GM10248 (cell line): ENCODE data around the gene PPP2R2B.

Experiments
- CTCF ChIA-PET: fragments of 300-600 bp; sonication (Branson Sonifier 250); formaldehyde crosslinking; extraction: SDS; loops from one replicate; lab custom pipeline; 2021; ENCODE audit warnings: antibody characterized with exemption; lab: Yijun Ruan, JAX
- POLR2A ChIA-PET: fragments of 350-650 bp; sonication (Branson Sonifier 250); formaldehyde crosslinking; extraction: SDS; loops from one replicate; lab custom pipeline; 2020; ENCODE audit warnings: antibody characterized with exemption; lab: Yijun Ruan, JAX
- DNase-seq: peaks from one replicate; pipeline ENCODE4 v3.0.0; 2012; ENCODE audit errors: extremely low spot score
- TF ChIP-seq, protein P1 (sequence below): IDR thresholded peaks from 2 replicates; pipeline ENCODE4 v1.5.1; 2012; ENCODE audit warnings: mild to moderate bottlenecking, low read depth; ENCODE audit errors: extremely low read depth, missing control alignments, control extremely low read depth

Gene PPP2R2B

GRCh38 chr5:146553446-146553845 is 325.1 kb downstream of the PPP2R2B start:
- POLR2A ChIA-PET, result no interaction called here
- no peak for DNase-seq
- CTCF ChIA-PET, result interaction anchor here (0.7 to 4.4 kb wide), 2 partner anchors 11 to 12 kb away, joined by 3 to 16 read pairs; no protein-coding TSS in a partner anchor
- TF ChIP-seq, protein P1, sequence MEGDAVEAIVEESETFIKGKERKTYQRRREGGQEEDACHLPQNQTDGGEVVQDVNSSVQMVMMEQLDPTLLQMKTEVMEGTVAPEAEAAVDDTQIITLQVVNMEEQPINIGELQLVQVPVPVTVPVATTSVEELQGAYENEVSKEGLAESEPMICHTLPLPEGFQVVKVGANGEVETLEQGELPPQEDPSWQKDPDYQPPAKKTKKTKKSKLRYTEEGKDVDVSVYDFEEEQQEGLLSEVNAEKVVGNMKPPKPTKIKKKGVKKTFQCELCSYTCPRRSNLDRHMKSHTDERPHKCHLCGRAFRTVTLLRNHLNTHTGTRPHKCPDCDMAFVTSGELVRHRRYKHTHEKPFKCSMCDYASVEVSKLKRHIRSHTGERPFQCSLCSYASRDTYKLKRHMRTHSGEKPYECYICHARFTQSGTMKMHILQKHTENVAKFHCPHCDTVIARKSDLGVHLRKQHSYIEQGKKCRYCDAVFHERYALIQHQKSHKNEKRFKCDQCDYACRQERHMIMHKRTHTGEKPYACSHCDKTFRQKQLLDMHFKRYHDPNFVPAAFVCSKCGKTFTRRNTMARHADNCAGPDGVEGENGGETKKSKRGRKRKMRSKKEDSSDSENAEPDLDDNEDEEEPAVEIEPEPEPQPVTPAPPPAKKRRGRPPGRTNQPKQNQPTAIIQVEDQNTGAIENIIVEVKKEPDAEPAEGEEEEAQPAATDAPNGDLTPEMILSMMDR, result no peak

DNA sequence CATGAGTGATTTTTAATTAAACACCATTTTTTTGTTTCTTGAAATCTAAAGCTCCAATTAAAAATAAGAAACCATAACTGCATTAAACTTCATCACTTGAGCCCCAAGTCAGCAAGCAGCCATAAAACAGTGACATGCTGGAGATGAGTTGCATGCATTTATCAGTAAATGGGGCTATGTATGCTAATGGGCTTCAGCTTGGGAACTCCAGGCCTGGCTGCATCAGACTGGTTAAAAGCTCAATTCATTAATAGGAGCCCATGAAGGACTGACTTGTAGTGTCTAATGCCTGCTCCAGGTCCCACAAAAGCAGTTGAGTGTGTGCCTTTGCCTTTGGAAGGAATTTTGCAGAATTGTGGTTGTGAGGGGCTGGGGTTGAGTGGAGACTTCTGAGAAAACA is 328.9 kb downstream of the PPP2R2B start:
- ChIA-PET POLR2A (no interaction called here), CTCF (interaction anchor here (0.7 to 3.2 kb wide), 7 partner anchors 11 to 639 kb away, joined by 3 to 15 read pairs (median 3); no protein-coding TSS in a partner anchor)
- TF ChIP-seq, protein P1, result no peak
- DNase-seq, result no peak

- no peak for DNase-seq
- TF ChIP-seq, protein P1, result no peak
- ChIA-PET CTCF (interaction anchor here (0.7 to 3.2 kb wide), 8 partner anchors 10 to 640 kb away, joined by 3 to 15 read pairs (median 4); no protein-coding TSS in a partner anchor), POLR2A (no interaction called here)
Measured at GRCh38 chr5:146548781-146549449, 329.6 kb downstream of the PPP2R2B start.

- CTCF ChIA-PET, result interaction anchor here (5.3 to 6.6 kb wide), 2 partner anchors 12 to 421 kb away, joined by 75 to 88 read pairs; no protein-coding TSS in a partner anchor
- TF ChIP-seq, protein P1, result no peak
- POLR2A ChIA-PET, result no interaction called here
- DNase-seq, result no peak
Measured at GRCh38 chr5:146544232-146544631, 334.3 kb downstream of the PPP2R2B start.

DNA sequence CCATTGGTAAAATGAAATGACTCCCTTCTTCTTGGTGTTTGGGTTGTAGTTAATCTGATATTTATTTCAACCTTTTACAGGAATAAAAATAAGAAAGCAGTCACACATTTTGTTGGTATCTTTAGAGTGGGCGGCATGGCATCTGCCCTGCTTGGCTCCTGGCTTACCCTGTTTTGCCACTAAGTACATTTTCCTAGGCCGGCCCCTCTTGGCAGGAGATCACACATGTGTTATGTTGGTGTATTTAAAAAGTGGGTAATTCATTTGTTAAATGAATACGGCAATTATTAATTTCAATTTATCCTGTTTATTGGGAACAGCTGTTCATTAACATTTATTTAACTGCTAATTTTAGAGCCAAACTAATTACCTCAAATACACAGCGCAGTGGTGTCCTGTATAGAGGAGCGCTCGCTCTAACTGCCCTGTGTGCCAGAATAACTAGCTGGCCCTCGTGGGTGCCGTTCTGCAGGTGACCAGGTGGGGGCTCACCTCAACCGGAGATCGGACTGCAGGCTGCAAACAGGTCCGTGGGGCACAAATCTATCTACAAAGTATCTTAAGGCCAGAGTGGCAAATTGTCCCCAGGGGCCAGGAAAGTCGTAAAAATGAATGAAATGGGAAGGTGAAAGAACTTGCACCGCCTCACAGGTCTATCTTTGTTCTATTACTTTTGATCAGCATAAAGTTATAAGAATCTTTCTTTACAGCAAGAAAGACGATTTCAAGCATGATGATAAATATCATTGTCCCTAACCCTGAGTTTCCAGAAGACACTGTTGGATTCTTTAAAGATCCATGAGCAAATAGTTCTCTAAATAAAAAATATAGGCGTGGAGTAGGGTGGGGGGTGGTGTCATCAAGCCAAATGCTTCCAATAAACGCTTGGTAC is 336.4 kb downstream of the PPP2R2B start:
- ChIA-PET CTCF (interaction anchor here (0.7 to 6.6 kb wide), 29 partner anchors 9 to 941 kb away, joined by 3 to 88 read pairs (median 4); partner anchors contain the start of gene GPR151), POLR2A (no interaction called here)
- TF ChIP-seq, protein P1, result peak; percentile 95
- peak; percentile 69 for DNase-seq

DNA sequence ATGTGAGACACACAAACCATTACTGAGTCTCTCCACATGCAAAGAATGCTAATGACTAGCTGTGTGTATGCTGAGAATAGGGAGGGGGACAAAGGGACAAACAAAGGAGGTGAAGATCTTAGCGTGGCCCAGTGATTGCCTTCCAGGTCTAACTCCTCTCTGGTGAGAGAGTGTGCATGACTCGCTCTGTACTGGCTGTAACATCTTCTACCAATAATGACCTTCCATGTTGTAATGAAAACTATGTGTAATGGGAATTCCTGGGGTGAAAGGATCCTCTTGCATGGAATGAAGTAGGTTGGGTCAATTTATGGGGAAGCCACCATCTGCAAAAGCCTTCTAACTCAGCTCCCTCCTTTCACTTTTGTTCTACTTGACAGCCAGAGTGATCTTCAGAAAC is 338.1 kb downstream of the PPP2R2B start:
- ChIA-PET CTCF (interaction anchor here (1.9 to 6.6 kb wide), 4 partner anchors 8 to 648 kb away, joined by 9 to 88 read pairs (median 68); no protein-coding TSS in a partner anchor), POLR2A (no interaction called here)
- no peak for DNase-seq
- TF ChIP-seq, protein P1, result no peak
